HG02970 (cell line): ENCODE measurements around the gene RELL2.

Experiments used
- ATAC-seq: cut with Tn5 transposase; IDR thresholded peaks from one replicate; pipeline ENCODE4 v1.9.1; 2021; ENCODE audit warnings: mild to moderate bottlenecking, moderate library complexity, moderate number of reproducible peaks; ENCODE audit not compliant: unreplicated experiment, low FRiP score

The RELL2 gene

GRCh38 chr5:141647242-141647641 lies 10.4 kb downstream of the RELL2 start:
- ATAC-seq = no peak

- ATAC-seq = no peak
These were observed 11.1 kb downstream of the RELL2 start for GRCh38 chr5:141647851-141648250.

GRCh38 chr5:141649056-141649688 lies 12.4 kb downstream of the RELL2 start:
- ATAC-seq = no peak

- ATAC-seq = no peak
These were observed 13.2 kb downstream of the RELL2 start for GRCh38 chr5:141649972-141650371.

GRCh38 chr5:141650851-141651727 lies 14.3 kb downstream of the RELL2 start, which contains the start of gene FCHSD1:
Gene FCHSD1 (minus strand): TSS chr5:141651418. CDS start chr5:141651368, 50 bp downstream.
- ATAC-seq = peak; percentile 98

- no peak for ATAC-seq
These were observed 14.9 kb downstream of the RELL2 start for GRCh38 chr5:141651728-141652105.

- no peak for ATAC-seq
These were observed 17.5 kb downstream of the RELL2 start for GRCh38 chr5:141654298-141654697.

GRCh38 chr5:141655020-141655419 lies 18.2 kb downstream of the RELL2 start:
- no peak for ATAC-seq

- ATAC-seq = no peak
These were observed 19.6 kb downstream of the RELL2 start for GRCh38 chr5:141656396-141656795.

GRCh38 chr5:141657404-141657803 lies 20.6 kb downstream of the RELL2 start:
- ATAC-seq = no peak

- no peak for ATAC-seq
These were observed 21.2 kb downstream of the RELL2 start for GRCh38 chr5:141657937-141658545.

GRCh38 chr5:141662028-141662427 lies 25.2 kb downstream of the RELL2 start:
- no peak for ATAC-seq

GRCh38 chr5:141663506-141663905 lies 26.7 kb downstream of the RELL2 start:
- no peak for ATAC-seq

- ATAC-seq = no peak
These were observed 28.1 kb downstream of the RELL2 start for GRCh38 chr5:141664733-141665461.

- ATAC-seq = no peak
These were observed 29.5 kb downstream of the RELL2 start for GRCh38 chr5:141665995-141666940.

- ATAC-seq = no peak
These were observed 31.9 kb downstream of the RELL2 start for GRCh38 chr5:141668601-141669265.

- ATAC-seq = no peak
These were observed 32.7 kb downstream of the RELL2 start for GRCh38 chr5:141669520-141669919.

- no peak for ATAC-seq
These were observed 35.5 kb downstream of the RELL2 start for GRCh38 chr5:141672071-141672840.
